22Rv1 (cell line): ENCODE measurements around the gene STAG3.

ENCODE experiments used
- CTCF ChIP-seq: fragments of 450-650 bp; IDR thresholded peaks from 2 replicates; pipeline ENCODE4 v1.5.1; 2017; ENCODE audit warnings: mild to moderate bottlenecking
- ZFX ChIP-seq: fragments of 450-650 bp; IDR thresholded peaks from 2 replicates; pipeline ENCODE4 v1.6.1; 2017; ENCODE audit warnings: antibody characterized with exemption, borderline replicate concordance

- no peak for TF ChIP-seq CTCF
- no peak for TF ChIP-seq ZFX
Observed at GRCh38 chr7:100175296-100175935, 2.3 kb upstream of the STAG3 start.
